D721Med (cell line): ENCODE data around the gene AUTS2.

Source experiments
- DNase-seq: peaks from one replicate; pipeline ENCODE4 v3.0.0; 2011; ENCODE audit warnings: low spot score; ENCODE audit not compliant: insufficient read length
- FAIRE-seq: peaks from 2 replicates; lab custom pipeline; 2011; peaks lifted over from hg19 to GRCh38; lab: Jason Lieb, UNC
- TF ChIP-seq, protein P1 (sequence below): IDR thresholded peaks from 2 replicates; pipeline ENCODE4 v1.5.1; 2012; ENCODE audit warnings: mild to moderate bottlenecking, control low read depth; ENCODE audit not compliant: insufficient read depth; ENCODE audit errors: missing control alignments

AUTS2 gene

DNA sequence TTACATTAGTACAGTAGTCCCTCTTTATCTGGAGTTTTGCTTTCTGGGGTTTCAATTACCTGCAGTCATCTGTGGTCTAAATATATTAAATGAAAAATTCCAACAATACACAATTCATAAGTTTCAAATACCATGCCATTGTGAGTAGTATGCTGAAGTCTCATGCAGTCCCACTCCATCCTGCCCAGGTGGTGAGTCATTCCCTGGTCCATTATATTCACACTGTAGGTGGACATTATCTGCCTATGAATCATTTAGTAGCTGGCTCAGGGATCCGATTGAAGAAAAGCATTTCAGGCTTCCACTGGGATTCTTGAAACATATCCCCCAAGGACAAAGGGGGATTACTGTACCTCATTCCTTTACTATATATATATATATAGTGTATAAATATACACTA lies 1235.5 kb downstream of the AUTS2 start:
- FAIRE-seq (no peak), DNase-seq (no peak)
- TF ChIP-seq, protein P1, sequence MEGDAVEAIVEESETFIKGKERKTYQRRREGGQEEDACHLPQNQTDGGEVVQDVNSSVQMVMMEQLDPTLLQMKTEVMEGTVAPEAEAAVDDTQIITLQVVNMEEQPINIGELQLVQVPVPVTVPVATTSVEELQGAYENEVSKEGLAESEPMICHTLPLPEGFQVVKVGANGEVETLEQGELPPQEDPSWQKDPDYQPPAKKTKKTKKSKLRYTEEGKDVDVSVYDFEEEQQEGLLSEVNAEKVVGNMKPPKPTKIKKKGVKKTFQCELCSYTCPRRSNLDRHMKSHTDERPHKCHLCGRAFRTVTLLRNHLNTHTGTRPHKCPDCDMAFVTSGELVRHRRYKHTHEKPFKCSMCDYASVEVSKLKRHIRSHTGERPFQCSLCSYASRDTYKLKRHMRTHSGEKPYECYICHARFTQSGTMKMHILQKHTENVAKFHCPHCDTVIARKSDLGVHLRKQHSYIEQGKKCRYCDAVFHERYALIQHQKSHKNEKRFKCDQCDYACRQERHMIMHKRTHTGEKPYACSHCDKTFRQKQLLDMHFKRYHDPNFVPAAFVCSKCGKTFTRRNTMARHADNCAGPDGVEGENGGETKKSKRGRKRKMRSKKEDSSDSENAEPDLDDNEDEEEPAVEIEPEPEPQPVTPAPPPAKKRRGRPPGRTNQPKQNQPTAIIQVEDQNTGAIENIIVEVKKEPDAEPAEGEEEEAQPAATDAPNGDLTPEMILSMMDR = no peak

DNA sequence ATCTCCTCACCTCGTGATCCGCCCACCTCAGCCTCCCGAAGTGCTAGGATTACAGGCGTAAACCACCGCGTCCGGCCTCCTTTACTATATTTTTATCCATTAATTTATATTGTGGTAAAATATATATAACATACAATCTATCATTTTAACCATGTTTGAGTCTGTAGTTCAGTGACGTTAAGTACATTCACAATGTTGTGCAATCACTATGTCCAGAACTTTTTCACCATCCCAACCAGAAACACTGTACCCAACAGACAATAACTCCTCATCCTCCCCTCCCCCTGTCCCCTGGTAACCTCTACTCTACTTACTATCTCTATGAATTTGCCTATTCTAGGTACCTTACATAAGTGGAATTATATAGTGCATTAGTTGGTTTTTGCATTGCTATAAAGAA lies 1236.1 kb downstream of the AUTS2 start:
- TF ChIP-seq, protein P1 = no peak
- FAIRE-seq = no peak
- no peak for DNase-seq

- DNase-seq = no peak
- FAIRE-seq = no peak
- TF ChIP-seq, protein P1 = no peak
Observed at GRCh38 chr7:70835658-70836057, 1237.4 kb downstream of the AUTS2 start.

DNA sequence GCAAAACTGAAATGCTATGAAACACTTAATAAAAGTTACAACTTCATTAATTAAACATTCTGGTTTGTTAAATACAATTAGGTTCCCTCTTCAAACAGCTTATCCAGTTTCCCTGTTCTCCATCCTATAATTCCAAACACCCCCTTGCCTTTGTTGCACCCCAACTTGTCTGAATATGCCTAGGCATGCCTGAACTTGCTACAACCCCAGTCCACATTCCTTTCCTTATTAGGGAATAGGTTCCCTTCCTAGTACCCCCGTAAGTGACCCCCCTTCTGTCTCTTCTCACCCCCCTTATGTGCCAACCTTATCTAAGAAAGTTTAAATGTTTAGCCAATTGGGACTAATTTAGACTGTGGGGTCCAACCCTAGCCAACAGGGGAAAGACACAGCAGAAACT lies 1238.0 kb downstream of the AUTS2 start:
- no peak for DNase-seq
- TF ChIP-seq, protein P1 = no peak

GRCh38 chr7:70836946-70837345 lies 1238.7 kb downstream of the AUTS2 start:
- FAIRE-seq (no peak), DNase-seq (no peak)
- TF ChIP-seq, protein P1 = no peak

More for the DNA sequence above, 1238.0 kb downstream of the AUTS2 start:
- FAIRE-seq = no peak

- TF ChIP-seq, protein P1 = no peak
- FAIRE-seq = no peak
- DNase-seq = no peak
Observed at GRCh38 chr7:70837589-70837988, 1239.3 kb downstream of the AUTS2 start.

GRCh38 chr7:70838292-70838907 lies 1240.1 kb downstream of the AUTS2 start:
- TF ChIP-seq, protein P1 = no peak
- DNase-seq = no peak
- no peak for FAIRE-seq
